Measurements from ENCODE around the gene NPFFR2.
"Not testable (repeated sequence)": the region's sequence is repeated elsewhere in the genome, so short reads cannot be mapped to it uniquely, and the experiment has no call there.

Gene NPFFR2

GRCh38 chr4:72031868-72032608 lies at the start of gene NPFFR2:
TSS of gene NPFFR2 (plus strand) at chr4:72032000. CDS start at chr4:72128592, 96,592 bp downstream.
- no peak for DNase-seq (ENCODE audit: low read depth)

GRCh38 chr4:71992571-71993312 lies 39.1 kb upstream of the NPFFR2 start:
- no peak for DNase-seq (ENCODE audit: low read depth)

- no peak for DNase-seq (ENCODE audit: low read depth)
Measured at GRCh38 chr4:71994559-71994958, 37.2 kb upstream of the NPFFR2 start.

- DNase-seq (ENCODE audit: low read depth), result no peak
Measured at GRCh38 chr4:71995297-71995696, 36.5 kb upstream of the NPFFR2 start.

GRCh38 chr4:72006586-72006985 lies 25.2 kb upstream of the NPFFR2 start:
- peak; percentile 51 for DNase-seq (ENCODE audit: low read depth)

GRCh38 chr4:72011906-72012305 lies 19.9 kb upstream of the NPFFR2 start:
- DNase-seq (ENCODE audit: low read depth), result no peak

- DNase-seq (ENCODE audit: low read depth), result no peak
Measured at GRCh38 chr4:72016011-72016410, 15.8 kb upstream of the NPFFR2 start.

GRCh38 chr4:72019688-72020087 lies 12.1 kb upstream of the NPFFR2 start:
- DNase-seq (ENCODE audit: low read depth), result no peak

- DNase-seq (ENCODE audit: low read depth), result no peak
Measured at GRCh38 chr4:72022553-72022952, 9.2 kb upstream of the NPFFR2 start.

GRCh38 chr4:72055566-72055965 lies 23.8 kb downstream of the NPFFR2 start:
- DNase-seq (ENCODE audit: low read depth), result no peak

GRCh38 chr4:72063726-72064125 lies 31.9 kb downstream of the NPFFR2 start:
- no peak for DNase-seq (ENCODE audit: low read depth)

GRCh38 chr4:72067051-72067450 lies 35.3 kb downstream of the NPFFR2 start:
- no peak for DNase-seq (ENCODE audit: low read depth)

- DNase-seq (ENCODE audit: low read depth), result no peak
Measured at GRCh38 chr4:72073816-72074215, 42.0 kb downstream of the NPFFR2 start.

GRCh38 chr4:72076562-72076961 lies 44.8 kb downstream of the NPFFR2 start:
- no peak for DNase-seq (ENCODE audit: low read depth)

- DNase-seq (ENCODE audit: low read depth), result no peak
Measured at GRCh38 chr4:72077346-72077745, 45.5 kb downstream of the NPFFR2 start.

- no peak for DNase-seq (ENCODE audit: low read depth)
Measured at GRCh38 chr4:72084587-72085011, 52.8 kb downstream of the NPFFR2 start.

GRCh38 chr4:72090606-72091005 lies 58.8 kb downstream of the NPFFR2 start:
- not testable (repeated sequence) for DNase-seq (ENCODE audit: low read depth)

- DNase-seq (ENCODE audit: low read depth), result no peak
Measured at GRCh38 chr4:72094059-72094797, 62.4 kb downstream of the NPFFR2 start.

- no peak for DNase-seq (ENCODE audit: low read depth)
Measured at GRCh38 chr4:72107456-72107855, 75.7 kb downstream of the NPFFR2 start.

- no peak for DNase-seq (ENCODE audit: low read depth)
Measured at GRCh38 chr4:72109364-72109763, 77.6 kb downstream of the NPFFR2 start.

GRCh38 chr4:72109959-72110497 lies 78.2 kb downstream of the NPFFR2 start:
- no peak for DNase-seq (ENCODE audit: low read depth)

GRCh38 chr4:72110886-72111285 lies 79.1 kb downstream of the NPFFR2 start:
- no peak for DNase-seq (ENCODE audit: low read depth)

Measured in EH (cell line).